Endodermal cell (in vitro differentiated cells): Measurements from ENCODE around the gene ABCD1. TPM values are rescaled to one million over a fixed set of nuclear protein-coding genes. Genes with fewer than 3 reads are reported as not detected.

Experiments
- DNase-seq: peaks from one replicate; pipeline ENCODE4 v3.0.0-alpha.2; 2017
- H3K27ac ChIP-seq: 2 replicates; pipeline ENCODE4 v1.5.1; 2013; ENCODE audit warnings: mild to moderate bottlenecking, low read depth, low read length, moderate library complexity
- H3K27me3 ChIP-seq: 2 replicates; pipeline ENCODE4 v1.6.1; 2013; ENCODE audit warnings: mild to moderate bottlenecking, low read length, moderate library complexity; ENCODE audit not compliant: insufficient read depth, control insufficient read depth, poor library complexity, severe bottlenecking
- H3K36me3 ChIP-seq: 2 replicates; pipeline ENCODE4 v1.7.0; 2013; ENCODE audit warnings: mild to moderate bottlenecking, low read length, moderate library complexity; ENCODE audit not compliant: control insufficient read depth, insufficient read depth
- H3K4me1 ChIP-seq: one replicate; pipeline ENCODE4 v1.7.0; 2013; ENCODE audit warnings: low read length; ENCODE audit not compliant: control insufficient read depth, insufficient read depth
- H3K4me3 ChIP-seq: 2 replicates; pipeline ENCODE4 v1.5.1; 2013; ENCODE audit warnings: mild to moderate bottlenecking, low read length, moderate library complexity
- H3K9ac ChIP-seq: 2 replicates; pipeline ENCODE4 v1.6.1; 2013; ENCODE audit warnings: mild to moderate bottlenecking, low read length, moderate library complexity; ENCODE audit not compliant: poor library complexity, severe bottlenecking; ENCODE audit errors: extremely low read depth
- H3K9me3 ChIP-seq: 2 replicates; pipeline ENCODE4 v1.6.1; 2013; ENCODE audit warnings: mild to moderate bottlenecking, low read length, moderate library complexity; ENCODE audit not compliant: control insufficient read depth
- H3K27ac Mint-ChIP-seq: 2 replicates; pipeline ENCODE4 v1.8.0; 2020; ENCODE audit warnings: mixed read lengths
- H3K27me3 Mint-ChIP-seq: 2 replicates; pipeline ENCODE4 v1.8.0; 2021; ENCODE audit warnings: mild to moderate bottlenecking, mixed read lengths; ENCODE audit not compliant: insufficient read depth
- H3K36me3 Mint-ChIP-seq: 2 replicates; pipeline ENCODE4 v1.8.0; 2020; ENCODE audit warnings: low read depth, mixed read lengths
- H3K4me1 Mint-ChIP-seq: 2 replicates; pipeline ENCODE4 v1.8.0; 2020; ENCODE audit warnings: mixed read lengths
- H3K4me3 Mint-ChIP-seq: 2 replicates; pipeline ENCODE4 v1.8.0; 2020; ENCODE audit warnings: mild to moderate bottlenecking, moderate library complexity, mixed read lengths
- H3K9me3 Mint-ChIP-seq: 2 replicates; pipeline ENCODE4 v1.8.0; 2020; ENCODE audit warnings: mild to moderate bottlenecking, mixed read lengths
- WGBS, 2 experiments: methylation state at CpG; one replicate each; pipeline versions ENCODE4 v1.1.5 to v1.1.7; 2013; ENCODE audit warnings: missing lambda C conversion rate in 2 of 2, mixed read lengths in 1 of 2; ENCODE audit not compliant: insufficient coverage in 1 of 2, insufficient read length in 1 of 2; 5-methylcytosine and 5-hydroxymethylcytosine counted together
- total RNA-seq, 2 donors: library from RNA; stranded (reverse); fragmentation: NEBNext Ultra II Directional in 1 of 2; extraction: Animal tissue kit (Norgen Biotek cat#: 25700) in 1 of 2; gene quantifications; 2 replicates in 1 of 2; 3 replicates in 1 of 2; pipeline ENCODE4 v1.2.1, GENCODE V29; 2021
- TF ChIP-seq, protein P1 (sequence below): fragments of 200-600 bp; sonication (generic); conservative IDR thresholded peaks from 2 replicates; pipeline ENCODE4 v1.5.0; 2021; ENCODE audit warnings: antibody characterized with exemption, mild to moderate bottlenecking

The ABCD1 gene
- total RNA-seq, 2 donors from 2014 or later: 17.9 to 18.2 TPM

DNA sequence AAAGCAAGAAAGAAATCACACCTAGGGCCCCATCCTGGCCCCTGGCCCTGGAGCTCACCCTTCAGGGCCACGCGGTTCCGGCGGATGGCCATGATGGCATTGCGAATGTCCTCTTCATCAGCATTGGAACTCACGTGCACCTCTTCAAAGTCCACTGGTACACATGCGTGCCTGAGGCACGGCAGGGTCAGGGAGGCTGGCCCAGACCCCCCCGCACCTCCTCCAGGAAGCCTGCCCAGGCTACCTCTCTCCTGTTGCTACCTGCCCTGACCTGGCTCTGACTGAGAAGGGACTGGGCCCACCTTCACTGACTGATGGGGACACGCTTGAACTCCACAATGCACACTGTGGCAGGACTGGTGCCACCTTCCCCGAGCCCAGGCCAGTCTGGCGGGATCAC is 65.0 kb downstream of the ABCD1 start:
- DNase-seq: no peak
- H3K27me3 Mint-ChIP-seq: no peaks in the 10 kb centered on the region
- H3K27ac ChIP-seq: no peak overlapping the region
- peaks cover 19% of the 10 kb centered on the region for H3K36me3 Mint-ChIP-seq
- peaks cover 51% of the 10 kb centered on the region for H3K9me3 Mint-ChIP-seq
- WGBS, 2 experiments: 97% methylated on average over 7 to 12 of the region's 12 CpGs
- H3K4me3 ChIP-seq: no peak overlapping the region
- TF ChIP-seq, protein P1, sequence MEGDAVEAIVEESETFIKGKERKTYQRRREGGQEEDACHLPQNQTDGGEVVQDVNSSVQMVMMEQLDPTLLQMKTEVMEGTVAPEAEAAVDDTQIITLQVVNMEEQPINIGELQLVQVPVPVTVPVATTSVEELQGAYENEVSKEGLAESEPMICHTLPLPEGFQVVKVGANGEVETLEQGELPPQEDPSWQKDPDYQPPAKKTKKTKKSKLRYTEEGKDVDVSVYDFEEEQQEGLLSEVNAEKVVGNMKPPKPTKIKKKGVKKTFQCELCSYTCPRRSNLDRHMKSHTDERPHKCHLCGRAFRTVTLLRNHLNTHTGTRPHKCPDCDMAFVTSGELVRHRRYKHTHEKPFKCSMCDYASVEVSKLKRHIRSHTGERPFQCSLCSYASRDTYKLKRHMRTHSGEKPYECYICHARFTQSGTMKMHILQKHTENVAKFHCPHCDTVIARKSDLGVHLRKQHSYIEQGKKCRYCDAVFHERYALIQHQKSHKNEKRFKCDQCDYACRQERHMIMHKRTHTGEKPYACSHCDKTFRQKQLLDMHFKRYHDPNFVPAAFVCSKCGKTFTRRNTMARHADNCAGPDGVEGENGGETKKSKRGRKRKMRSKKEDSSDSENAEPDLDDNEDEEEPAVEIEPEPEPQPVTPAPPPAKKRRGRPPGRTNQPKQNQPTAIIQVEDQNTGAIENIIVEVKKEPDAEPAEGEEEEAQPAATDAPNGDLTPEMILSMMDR: no peak
- no peaks in the 10 kb centered on the region for H3K27me3 ChIP-seq
- H3K36me3 ChIP-seq: no peaks in the 10 kb centered on the region
- H3K4me1 ChIP-seq: no peaks in the 10 kb centered on the region
- no peaks in the 10 kb centered on the region for H3K9me3 ChIP-seq
- no peak overlapping the region for H3K9ac ChIP-seq
- H3K27ac Mint-ChIP-seq: no peak overlapping the region
- peaks cover 2% of the 10 kb centered on the region for H3K4me1 Mint-ChIP-seq
- no peak overlapping the region for H3K4me3 Mint-ChIP-seq

DNA sequence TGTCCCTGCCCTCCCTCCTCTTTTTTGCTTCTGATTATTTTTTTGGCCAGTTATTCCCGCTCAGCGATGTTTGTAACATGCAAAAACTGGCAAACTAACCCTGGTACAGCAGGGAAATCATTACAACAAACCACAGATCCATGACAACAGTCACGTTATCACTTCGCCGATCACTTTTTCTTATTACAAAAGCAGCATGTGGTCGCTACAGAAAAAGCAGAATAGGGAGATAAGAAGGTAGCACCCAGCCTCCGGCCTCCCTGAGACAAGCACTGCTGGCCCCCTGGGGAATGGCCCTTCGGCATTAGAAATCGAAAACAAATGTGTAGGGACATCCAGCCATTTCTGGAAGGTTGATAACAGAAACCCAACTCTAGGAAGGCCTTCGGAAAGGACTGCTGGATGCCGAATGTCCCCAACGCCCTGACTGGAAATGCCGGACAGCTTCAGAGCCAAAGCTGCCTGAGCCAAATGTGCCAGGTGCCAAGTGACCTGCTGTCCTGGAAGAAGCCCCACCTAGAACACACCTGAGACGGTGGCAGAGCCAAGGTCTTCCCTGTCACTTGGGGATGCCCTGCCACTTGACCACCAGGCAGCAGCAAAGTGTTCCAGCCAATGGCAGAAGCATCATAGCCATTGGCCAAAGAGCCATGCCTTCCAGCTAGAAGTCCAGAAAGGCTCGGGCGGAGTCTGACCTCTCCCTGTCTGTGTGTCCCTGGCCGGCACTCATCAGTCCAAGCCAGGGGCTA is 66.6 kb downstream of the ABCD1 start:
- H3K9me3 ChIP-seq: no peaks in the 10 kb centered on the region
- peaks cover 23% of the 10 kb centered on the region for H3K36me3 Mint-ChIP-seq
- no peak overlapping the region for H3K4me3 Mint-ChIP-seq
- TF ChIP-seq, protein P1: no peak
- no peak overlapping the region for H3K9ac ChIP-seq
- H3K27me3 ChIP-seq: no peaks in the 10 kb centered on the region
- H3K36me3 ChIP-seq: peaks cover 1% of the 10 kb centered on the region
- H3K4me1 ChIP-seq: no peaks in the 10 kb centered on the region
- no peak overlapping the region for H3K27ac ChIP-seq
- H3K9me3 Mint-ChIP-seq: peaks cover 56% of the 10 kb centered on the region
- no peak overlapping the region for H3K4me3 ChIP-seq
- no peak for DNase-seq
- no peaks in the 10 kb centered on the region for H3K27me3 Mint-ChIP-seq
- no peak overlapping the region for H3K27ac Mint-ChIP-seq
- H3K4me1 Mint-ChIP-seq: peaks cover 6% of the 10 kb centered on the region
- 94% methylated on average over 7 to 17 of the region's 17 CpGs for WGBS, 2 experiments

DNA sequence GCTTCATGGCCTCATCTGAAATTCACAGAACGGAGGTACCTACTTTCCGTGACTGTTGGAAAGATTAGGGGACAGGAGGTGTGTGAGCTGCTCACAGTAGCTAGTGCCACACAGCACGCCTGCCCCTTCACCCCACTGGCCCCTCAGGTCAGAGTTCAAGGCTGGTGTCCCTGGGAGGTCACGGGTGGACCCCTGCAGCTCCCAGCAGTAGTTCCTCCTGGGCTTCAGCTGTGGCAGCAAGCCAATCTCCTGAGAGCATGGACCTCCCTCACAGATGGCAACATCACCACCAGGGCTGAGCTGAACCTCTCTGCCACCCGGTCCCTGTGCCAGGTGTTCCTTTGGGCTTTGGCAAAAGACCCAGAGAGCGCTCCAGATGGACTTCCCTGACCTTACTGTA is 67.7 kb downstream of the ABCD1 start:
- no peak for DNase-seq
- no peak overlapping the region for H3K27ac Mint-ChIP-seq
- H3K4me1 Mint-ChIP-seq: peaks cover 7% of the 10 kb centered on the region
- TF ChIP-seq, protein P1: no peak
- Histone ChIP-seq H3K9me3 (no peaks in the 10 kb centered on the region), H3K27me3 (no peaks in the 10 kb centered on the region), H3K4me1 (no peaks in the 10 kb centered on the region), H3K27ac (no peak overlapping the region), H3K4me3 (no peak overlapping the region), H3K9ac (no peak overlapping the region), H3K36me3 (peaks cover 4% of the 10 kb centered on the region)
- H3K27me3 Mint-ChIP-seq: no peaks in the 10 kb centered on the region
- whole genome bisulfite sequencing, 2 experiments: 95 to 100% methylated on average over 1 to 6 of the region's 6 CpGs
- H3K4me3 Mint-ChIP-seq: no peak overlapping the region
- peaks cover 59% of the 10 kb centered on the region for H3K9me3 Mint-ChIP-seq
- H3K36me3 Mint-ChIP-seq: peaks cover 25% of the 10 kb centered on the region
